ENCODE results near the gene MYL5. TPM values are rescaled to one million over a fixed set of nuclear protein-coding genes. Genes with fewer than 3 reads are reported as not detected.

The MYL5 gene
- total and polyA plus RNA-seq, 2 of the 4 experiments (the other 2 are of a cell fraction): 9.1 to 16.0 TPM

- no peak for TF ChIP-seq MAZ (IDR thresholded peaks at IDR 0.05; ENCODE audit: borderline replicate concordance, low read depth, low read length)
Measured at GRCh38 chr4:673349-674091, 822 bp upstream of the MYL5 start.

More at GRCh38 chr4:673349-674091, 822 bp upstream of the MYL5 start:
- no peak overlapping the region for H2BK15ac ChIP-seq (ENCODE audit: low read depth, low read length)
- H4K8ac ChIP-seq (ENCODE audit: low read depth in 2 of 2, low read length in 2 of 2): peak overlapping the region; percentile 72 to 85
- in situ Hi-C loops (cut with MboI; ENCODE audit: low sequenced_read_pairs): no loop called here
- H2AK9ac ChIP-seq (replicated peaks; ENCODE audit: low read depth, low read length, poor library complexity): peak overlapping the region; percentile 84
- no peaks in the 10 kb centered on the region for H3K9me3 ChIP-seq (ENCODE audit: control insufficient read depth, insufficient read depth, low read length)
- no peak overlapping the region for H3K56ac ChIP-seq (ENCODE audit: extremely low read depth, insufficient read depth, low read length)
- peaks cover 17% of the 10 kb centered on the region for H3K36me3 ChIP-seq (ENCODE audit: control insufficient read depth, insufficient read depth, low read length)
- peaks cover 9% of the 10 kb centered on the region for H3K4me1 ChIP-seq (ENCODE audit: control insufficient read depth, insufficient read depth, low read length)
- peak overlapping the region; percentile 73 for H3K4me3 ChIP-seq (ENCODE audit: insufficient read depth, low read depth, low read length)
- peak overlapping the region; percentile 17; the same call in 1 of the 2 replicates for H3K14ac ChIP-seq (replicated peaks; ENCODE audit: low read depth, low read length)
- H3K23ac ChIP-seq (ENCODE audit: low read depth, low read length): peak overlapping the region; percentile 50
- peak overlapping the region; percentile 82 for H3K4me2 ChIP-seq (ENCODE audit: low read depth, low read length)
- peak overlapping the region; percentile 3; the same call in 1 of the 2 replicates for H4K91ac ChIP-seq (ENCODE audit: insufficient read depth, low read depth, low read length)
- 8% methylated on average over 5 of the region's 55 CpGs; no CpG with 5 or more reads in 1 of the 2 experiments for WGBS, 2 experiments (ENCODE audit: extremely low coverage in 2 of 2, insufficient read length in 1 of 2)
- H4K5ac ChIP-seq (ENCODE audit: low read depth, low read length): peak overlapping the region; percentile 75; the same call in 1 of the 2 replicates
- dilution Hi-C loops (cut with HindIII; ENCODE audit: low sequenced_read_pairs, unreplicated experiment): no loop called here
- peak overlapping the region; percentile 54 for H2AK5ac ChIP-seq (ENCODE audit: low read depth, low read length)
- no peaks in the 10 kb centered on the region for H3K27me3 ChIP-seq (ENCODE audit: control insufficient read depth, insufficient read depth, low read length)
- no peak overlapping the region for H2BK120ac ChIP-seq (ENCODE audit: low read depth, low read length)
- H3K18ac ChIP-seq (ENCODE audit: low read depth, low read length): no peak overlapping the region
- H3K9ac ChIP-seq (ENCODE audit: low read depth, low read length): peak overlapping the region; percentile 86
- H4K20me1 ChIP-seq (ENCODE audit: insufficient read depth, low read length): no peaks in the 10 kb centered on the region
- peak overlapping the region; percentile 33 for H3K4ac ChIP-seq (ENCODE audit: low read depth, low read length)
- H2BK20ac ChIP-seq (ENCODE audit: low read depth, low read length): no peak overlapping the region
- H3K79me1 ChIP-seq (ENCODE audit: low read depth in 1 of 2, low read length in 2 of 2): peaks cover 17 to 27% of the 10 kb centered on the region in 2 experiments; a peak in 3 of 4 replicates
- peak overlapping the region; percentile 83 for H2AFZ ChIP-seq (replicated peaks; ENCODE audit: low read length, poor library complexity)
- ChIA-PET POLR2A (ENCODE audit: unreplicated experiment) (no interaction called here), CTCF (interaction anchor here (1.0 kb wide), 1 partner anchor 144 kb away, joined by 3 read pairs; no protein-coding TSS in a partner anchor)
- no peak overlapping the region for H2BK5ac ChIP-seq (ENCODE audit: low read depth, low read length, poor library complexity, severe bottlenecking)
- DNase-seq: no peak
- intact Hi-C loops (cut with micrococcal nuclease): loop anchor here (10.0 kb wide), 1 partner anchor 339 kb away; the partner anchor contains the start of gene ZNF141
- peaks cover 7% of the 10 kb centered on the region; the same call in 1 of the 2 replicates for H3K9me1 ChIP-seq (ENCODE audit: insufficient read depth, low read length)
- no TSS peak for BruUV-seq (replicated peaks)
- peak overlapping the region; percentile 60 for H3K27ac ChIP-seq (ENCODE audit: insufficient read depth, low read length)
- ATAC-seq (ENCODE audit: low read depth): peak; percentile 51

Data from IMR-90 (cell line).